Measurements from ENCODE around the gene C1orf226. TPM values are rescaled to one million over a fixed set of nuclear protein-coding genes. Genes with fewer than 3 reads are reported as not detected.
A peak's percentile ranks its signal among the peaks of the same experiment; 100 is the strongest.

The C1orf226 gene
- total and polyA plus RNA-seq, 4 donors, result 2.2 to 25.2 (median 10.8) TPM

- no peaks in the 10 kb centered on the region for H3K9me3 ChIP-seq (ENCODE audit: control insufficient read depth in 4 of 4, low read length in 3 of 4)
- DNase-seq (ENCODE audit: low spot score), result no peak
- H3K4me1 ChIP-seq (ENCODE audit: control insufficient read depth in 4 of 4, insufficient read depth in 4 of 4, low read length in 3 of 4), result peaks cover 7 to 40% (median 23%) of the 10 kb centered on the region in 4 donors
- no peak overlapping the region for H3K9ac ChIP-seq (ENCODE audit: low read depth in 1 of 2, low read length in 2 of 2)
- peak overlapping the region; percentile 37 to 91 for H3K27ac ChIP-seq (ENCODE audit: low read depth in 1 of 2, low read length in 2 of 2)
- no peaks in the 10 kb centered on the region for H3K27me3 ChIP-seq (ENCODE audit: control insufficient read depth in 4 of 4, insufficient read depth in 4 of 4, low read length in 3 of 4)
- H3K36me3 ChIP-seq (ENCODE audit: control insufficient read depth in 4 of 4, insufficient read depth in 3 of 4, low read depth in 1 of 4, low read length in 3 of 4), result peaks cover 0 to 6% (median 1%) of the 10 kb centered on the region in 4 donors
- no peak overlapping the region for H3K4me3 ChIP-seq (ENCODE audit: low read depth in 1 of 3, low read length in 3 of 3)
- TF ChIP-seq GABPA (IDR thresholded peaks at IDR 0.05 in 1 of 2, conservative IDR thresholded peaks at IDR 0.05 in 1 of 2) (no peak), FOXA1 (IDR thresholded peaks at IDR 0.05) (no peak), MAX (IDR thresholded peaks at IDR 0.05) (no peak), YY1 (IDR thresholded peaks at IDR 0.05) (no peak), JUND (IDR thresholded peaks at IDR 0.05) (no peak), FOXA2 (IDR thresholded peaks at IDR 0.05) (no peak), HNF4A (conservative IDR thresholded peaks at IDR 0.05) (no peak), RAD21 (IDR thresholded peaks at IDR 0.05) (no peak), EGR1 (IDR thresholded peaks at IDR 0.05; ENCODE audit: low read depth in 2 of 2) (no peak), RXRA (IDR thresholded peaks at IDR 0.05) (no peak), SP1 (IDR thresholded peaks at IDR 0.05) (no peak), HNF4G (IDR thresholded peaks at IDR 0.05) (no peak), NR2F2 (IDR thresholded peaks at IDR 0.05) (no peak), TAF1 (conservative IDR thresholded peaks at IDR 0.05) (no peak)
- TF ChIP-seq, protein P1, sequence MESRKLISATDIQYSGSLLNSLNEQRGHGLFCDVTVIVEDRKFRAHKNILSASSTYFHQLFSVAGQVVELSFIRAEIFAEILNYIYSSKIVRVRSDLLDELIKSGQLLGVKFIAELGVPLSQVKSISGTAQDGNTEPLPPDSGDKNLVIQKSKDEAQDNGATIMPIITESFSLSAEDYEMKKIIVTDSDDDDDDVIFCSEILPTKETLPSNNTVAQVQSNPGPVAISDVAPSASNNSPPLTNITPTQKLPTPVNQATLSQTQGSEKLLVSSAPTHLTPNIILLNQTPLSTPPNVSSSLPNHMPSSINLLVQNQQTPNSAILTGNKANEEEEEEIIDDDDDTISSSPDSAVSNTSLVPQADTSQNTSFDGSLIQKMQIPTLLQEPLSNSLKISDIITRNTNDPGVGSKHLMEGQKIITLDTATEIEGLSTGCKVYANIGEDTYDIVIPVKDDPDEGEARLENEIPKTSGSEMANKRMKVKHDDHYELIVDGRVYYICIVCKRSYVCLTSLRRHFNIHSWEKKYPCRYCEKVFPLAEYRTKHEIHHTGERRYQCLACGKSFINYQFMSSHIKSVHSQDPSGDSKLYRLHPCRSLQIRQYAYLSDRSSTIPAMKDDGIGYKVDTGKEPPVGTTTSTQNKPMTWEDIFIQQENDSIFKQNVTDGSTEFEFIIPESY (IDR thresholded peaks at IDR 0.05), result no peak
- TF ChIP-seq, protein P2, sequence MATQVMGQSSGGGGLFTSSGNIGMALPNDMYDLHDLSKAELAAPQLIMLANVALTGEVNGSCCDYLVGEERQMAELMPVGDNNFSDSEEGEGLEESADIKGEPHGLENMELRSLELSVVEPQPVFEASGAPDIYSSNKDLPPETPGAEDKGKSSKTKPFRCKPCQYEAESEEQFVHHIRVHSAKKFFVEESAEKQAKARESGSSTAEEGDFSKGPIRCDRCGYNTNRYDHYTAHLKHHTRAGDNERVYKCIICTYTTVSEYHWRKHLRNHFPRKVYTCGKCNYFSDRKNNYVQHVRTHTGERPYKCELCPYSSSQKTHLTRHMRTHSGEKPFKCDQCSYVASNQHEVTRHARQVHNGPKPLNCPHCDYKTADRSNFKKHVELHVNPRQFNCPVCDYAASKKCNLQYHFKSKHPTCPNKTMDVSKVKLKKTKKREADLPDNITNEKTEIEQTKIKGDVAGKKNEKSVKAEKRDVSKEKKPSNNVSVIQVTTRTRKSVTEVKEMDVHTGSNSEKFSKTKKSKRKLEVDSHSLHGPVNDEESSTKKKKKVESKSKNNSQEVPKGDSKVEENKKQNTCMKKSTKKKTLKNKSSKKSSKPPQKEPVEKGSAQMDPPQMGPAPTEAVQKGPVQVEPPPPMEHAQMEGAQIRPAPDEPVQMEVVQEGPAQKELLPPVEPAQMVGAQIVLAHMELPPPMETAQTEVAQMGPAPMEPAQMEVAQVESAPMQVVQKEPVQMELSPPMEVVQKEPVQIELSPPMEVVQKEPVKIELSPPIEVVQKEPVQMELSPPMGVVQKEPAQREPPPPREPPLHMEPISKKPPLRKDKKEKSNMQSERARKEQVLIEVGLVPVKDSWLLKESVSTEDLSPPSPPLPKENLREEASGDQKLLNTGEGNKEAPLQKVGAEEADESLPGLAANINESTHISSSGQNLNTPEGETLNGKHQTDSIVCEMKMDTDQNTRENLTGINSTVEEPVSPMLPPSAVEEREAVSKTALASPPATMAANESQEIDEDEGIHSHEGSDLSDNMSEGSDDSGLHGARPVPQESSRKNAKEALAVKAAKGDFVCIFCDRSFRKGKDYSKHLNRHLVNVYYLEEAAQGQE (IDR thresholded peaks at IDR 0.05), result no peak
- TF ChIP-seq, protein P3, sequence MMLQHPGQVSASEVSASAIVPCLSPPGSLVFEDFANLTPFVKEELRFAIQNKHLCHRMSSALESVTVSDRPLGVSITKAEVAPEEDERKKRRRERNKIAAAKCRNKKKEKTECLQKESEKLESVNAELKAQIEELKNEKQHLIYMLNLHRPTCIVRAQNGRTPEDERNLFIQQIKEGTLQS (IDR thresholded peaks at IDR 0.05), result no peak
- TF ChIP-seq, protein P4, sequence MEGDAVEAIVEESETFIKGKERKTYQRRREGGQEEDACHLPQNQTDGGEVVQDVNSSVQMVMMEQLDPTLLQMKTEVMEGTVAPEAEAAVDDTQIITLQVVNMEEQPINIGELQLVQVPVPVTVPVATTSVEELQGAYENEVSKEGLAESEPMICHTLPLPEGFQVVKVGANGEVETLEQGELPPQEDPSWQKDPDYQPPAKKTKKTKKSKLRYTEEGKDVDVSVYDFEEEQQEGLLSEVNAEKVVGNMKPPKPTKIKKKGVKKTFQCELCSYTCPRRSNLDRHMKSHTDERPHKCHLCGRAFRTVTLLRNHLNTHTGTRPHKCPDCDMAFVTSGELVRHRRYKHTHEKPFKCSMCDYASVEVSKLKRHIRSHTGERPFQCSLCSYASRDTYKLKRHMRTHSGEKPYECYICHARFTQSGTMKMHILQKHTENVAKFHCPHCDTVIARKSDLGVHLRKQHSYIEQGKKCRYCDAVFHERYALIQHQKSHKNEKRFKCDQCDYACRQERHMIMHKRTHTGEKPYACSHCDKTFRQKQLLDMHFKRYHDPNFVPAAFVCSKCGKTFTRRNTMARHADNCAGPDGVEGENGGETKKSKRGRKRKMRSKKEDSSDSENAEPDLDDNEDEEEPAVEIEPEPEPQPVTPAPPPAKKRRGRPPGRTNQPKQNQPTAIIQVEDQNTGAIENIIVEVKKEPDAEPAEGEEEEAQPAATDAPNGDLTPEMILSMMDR (IDR thresholded peaks at IDR 0.05; ENCODE audit: low read depth, low read length, missing input control), result no peak
- 65% methylated on average over 1 of the region's 1 CpG for WGBS
Measured at GRCh38 chr1:162373072-162373427, 8.5 kb upstream of the C1orf226 start.

Data from liver (tissue), 9 donors.